ENCODE results near the gene PPP2CA.

The PPP2CA gene

DNA sequence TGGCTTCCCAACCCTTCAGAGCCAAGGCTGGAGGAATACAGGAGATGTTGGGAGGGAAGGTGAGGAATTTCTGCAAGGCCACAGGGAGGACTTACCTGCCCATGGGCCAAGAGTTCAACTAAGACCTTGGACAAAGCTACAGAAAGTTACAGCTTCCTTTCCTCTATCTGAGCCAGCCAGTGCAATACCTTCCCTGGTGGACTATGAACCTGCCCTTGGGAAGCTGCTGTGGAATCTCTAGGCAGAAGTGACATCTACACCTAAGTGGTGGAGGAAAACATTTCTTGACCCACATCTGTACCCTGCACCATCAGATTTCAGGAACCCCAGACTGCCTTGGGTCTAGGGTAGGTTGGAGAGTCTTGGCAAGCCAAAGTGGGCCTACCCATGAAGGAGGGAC, 42.4 kb downstream of the PPP2CA start:
- H2AFZ ChIP-seq (ENCODE audit: low read depth, low read length, severe bottlenecking) = no peak overlapping the region
- H4K20me1 ChIP-seq (ENCODE audit: low read depth, low read length) = no peaks in the 10 kb centered on the region
- H3K9ac ChIP-seq (ENCODE audit: low read length) = no peak overlapping the region
- no peaks in the 10 kb centered on the region for H3K9me3 ChIP-seq (ENCODE audit: insufficient read depth, low read length)
- no peaks in the 10 kb centered on the region for H3K79me2 ChIP-seq (ENCODE audit: insufficient read depth, low read length)
- H3K4me3 ChIP-seq (ENCODE audit: insufficient read depth, low read length, poor library complexity, severe bottlenecking) = no peak overlapping the region
- TF ChIP-seq, protein P1, sequence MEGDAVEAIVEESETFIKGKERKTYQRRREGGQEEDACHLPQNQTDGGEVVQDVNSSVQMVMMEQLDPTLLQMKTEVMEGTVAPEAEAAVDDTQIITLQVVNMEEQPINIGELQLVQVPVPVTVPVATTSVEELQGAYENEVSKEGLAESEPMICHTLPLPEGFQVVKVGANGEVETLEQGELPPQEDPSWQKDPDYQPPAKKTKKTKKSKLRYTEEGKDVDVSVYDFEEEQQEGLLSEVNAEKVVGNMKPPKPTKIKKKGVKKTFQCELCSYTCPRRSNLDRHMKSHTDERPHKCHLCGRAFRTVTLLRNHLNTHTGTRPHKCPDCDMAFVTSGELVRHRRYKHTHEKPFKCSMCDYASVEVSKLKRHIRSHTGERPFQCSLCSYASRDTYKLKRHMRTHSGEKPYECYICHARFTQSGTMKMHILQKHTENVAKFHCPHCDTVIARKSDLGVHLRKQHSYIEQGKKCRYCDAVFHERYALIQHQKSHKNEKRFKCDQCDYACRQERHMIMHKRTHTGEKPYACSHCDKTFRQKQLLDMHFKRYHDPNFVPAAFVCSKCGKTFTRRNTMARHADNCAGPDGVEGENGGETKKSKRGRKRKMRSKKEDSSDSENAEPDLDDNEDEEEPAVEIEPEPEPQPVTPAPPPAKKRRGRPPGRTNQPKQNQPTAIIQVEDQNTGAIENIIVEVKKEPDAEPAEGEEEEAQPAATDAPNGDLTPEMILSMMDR (IDR thresholded peaks at IDR 0.05; ENCODE audit: insufficient read depth, low read length, poor library complexity, severe bottlenecking) = no peak
- TF ChIP-seq EZH2phosphoT487 (conservative IDR thresholded peaks at IDR 0.05; ENCODE audit: low read length) = no peak
- H3K9me2 ChIP-seq (replicated peaks; ENCODE audit: insufficient read depth, low read length) = no peaks in the 10 kb centered on the region
- no peak overlapping the region for H3K27ac ChIP-seq (ENCODE audit: low read depth, low read length)
- no peaks in the 10 kb centered on the region for H3K27me3 ChIP-seq (ENCODE audit: low read length)
- H3K4me2 ChIP-seq (ENCODE audit: low read depth, low read length, poor library complexity, severe bottlenecking) = no peak overlapping the region
- no peaks in the 10 kb centered on the region for H3K36me3 ChIP-seq (ENCODE audit: low read length)
- H3F3A ChIP-seq (ENCODE audit: insufficient read depth) = 0 out of 2 replicates have a peak, but pooled peaks cover 6% of the 10 kb centered on the region

DNA sequence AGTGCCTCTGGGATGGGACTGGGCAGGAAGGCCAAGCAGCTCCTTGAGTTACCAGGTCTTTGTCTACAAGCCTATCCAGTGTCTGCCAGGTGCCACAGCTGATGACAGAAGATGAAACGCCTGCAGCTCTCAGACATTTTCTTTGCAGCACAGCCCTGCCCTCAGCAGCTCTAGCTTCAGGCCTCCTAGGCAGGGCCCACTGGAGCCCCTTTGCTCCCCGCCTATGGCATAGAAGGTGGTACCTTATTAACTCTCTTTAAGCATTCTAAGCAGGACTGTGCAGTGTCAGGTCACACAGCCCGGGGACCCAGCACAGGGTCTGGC, 47.8 kb downstream of the PPP2CA start:
- no peak overlapping the region for H3K4me3 ChIP-seq (ENCODE audit: insufficient read depth, low read length, poor library complexity, severe bottlenecking)
- peaks cover 9% of the 10 kb centered on the region for H3F3A ChIP-seq (ENCODE audit: insufficient read depth)
- no peaks in the 10 kb centered on the region for H3K36me3 ChIP-seq (ENCODE audit: low read length)
- H3K9me3 ChIP-seq (ENCODE audit: insufficient read depth, low read length) = no peaks in the 10 kb centered on the region
- peaks cover 9% of the 10 kb centered on the region; the same call in 1 of the 2 replicates for H4K20me1 ChIP-seq (ENCODE audit: low read depth, low read length)
- H3K27me3 ChIP-seq (ENCODE audit: low read length) = no peaks in the 10 kb centered on the region
- H2AFZ ChIP-seq (ENCODE audit: low read depth, low read length, severe bottlenecking) = no peak overlapping the region
- no peaks in the 10 kb centered on the region for H3K9me2 ChIP-seq (replicated peaks; ENCODE audit: insufficient read depth, low read length)
- peaks cover 36% of the 10 kb centered on the region for H3K79me2 ChIP-seq (ENCODE audit: insufficient read depth, low read length)
- TF ChIP-seq EZH2phosphoT487 (conservative IDR thresholded peaks at IDR 0.05; ENCODE audit: low read length) = no peak
- TF ChIP-seq, protein P1 (IDR thresholded peaks at IDR 0.05; ENCODE audit: insufficient read depth, low read length, poor library complexity, severe bottlenecking) = no peak
- no peak overlapping the region for H3K9ac ChIP-seq (ENCODE audit: low read length)
- H3K27ac ChIP-seq (ENCODE audit: low read depth, low read length) = no peak overlapping the region
- H3K4me2 ChIP-seq (ENCODE audit: low read depth, low read length, poor library complexity, severe bottlenecking) = no peak overlapping the region

DNA sequence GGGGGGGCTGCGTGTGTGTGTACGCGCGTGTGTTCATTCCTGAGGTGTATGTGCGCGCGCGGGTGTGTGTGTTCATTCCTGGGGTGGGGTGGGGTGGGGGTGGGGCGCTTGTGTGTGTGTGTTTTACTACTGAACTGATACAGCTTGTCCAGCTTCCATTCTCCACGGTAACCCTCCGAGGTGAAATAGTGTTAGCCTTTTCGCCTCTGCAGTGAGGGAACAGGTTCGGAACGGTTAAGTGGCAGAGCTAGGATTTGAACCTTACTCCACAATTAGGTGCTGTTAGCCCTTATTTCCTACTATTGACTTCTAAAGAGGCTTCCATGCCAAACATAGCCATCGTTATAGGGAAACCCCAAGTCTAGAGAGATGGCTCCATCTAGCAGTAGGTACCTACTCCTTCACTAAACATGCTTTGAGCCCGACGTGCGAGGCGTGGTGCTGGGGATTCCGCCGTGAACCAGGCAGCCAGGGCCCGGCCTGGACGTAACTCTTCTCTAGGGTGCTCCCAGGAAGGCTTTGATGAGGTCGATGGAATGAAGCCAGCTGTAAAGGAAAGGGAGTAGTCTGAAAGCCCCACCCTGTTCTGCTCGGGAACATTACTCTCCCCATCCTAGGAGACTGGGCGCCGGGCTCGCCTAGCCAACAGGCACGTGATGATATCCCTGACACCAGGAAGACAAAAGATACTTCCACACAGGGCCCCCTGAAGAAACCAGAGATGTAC, 48.3 kb downstream of the PPP2CA start:
- TF ChIP-seq, protein P1 (IDR thresholded peaks at IDR 0.05; ENCODE audit: insufficient read depth, low read length, poor library complexity, severe bottlenecking) = no peak
- TF ChIP-seq EZH2phosphoT487 (conservative IDR thresholded peaks at IDR 0.05; ENCODE audit: low read length) = no peak
- peaks cover 9% of the 10 kb centered on the region for H3F3A ChIP-seq (ENCODE audit: insufficient read depth)
- H4K20me1 ChIP-seq (ENCODE audit: low read depth, low read length) = peaks cover 9% of the 10 kb centered on the region; the same call in 1 of the 2 replicates
- H3K9me3 ChIP-seq (ENCODE audit: insufficient read depth, low read length) = no peaks in the 10 kb centered on the region
- H2AFZ ChIP-seq (ENCODE audit: low read depth, low read length, severe bottlenecking) = peak overlapping the region; percentile 91
- H3K27ac ChIP-seq (ENCODE audit: low read depth, low read length) = peak overlapping the region; percentile 78
- peak overlapping the region; percentile 79 for H3K4me3 ChIP-seq (ENCODE audit: insufficient read depth, low read length, poor library complexity, severe bottlenecking)
- no peaks in the 10 kb centered on the region for H3K36me3 ChIP-seq (ENCODE audit: low read length)
- peak overlapping the region; percentile 99 for H3K4me2 ChIP-seq (ENCODE audit: low read depth, low read length, poor library complexity, severe bottlenecking)
- peak overlapping the region; percentile 87 for H3K9ac ChIP-seq (ENCODE audit: low read length)
- H3K9me2 ChIP-seq (replicated peaks; ENCODE audit: insufficient read depth, low read length) = no peaks in the 10 kb centered on the region
- no peaks in the 10 kb centered on the region for H3K27me3 ChIP-seq (ENCODE audit: low read length)
- peaks cover 36% of the 10 kb centered on the region for H3K79me2 ChIP-seq (ENCODE audit: insufficient read depth, low read length)
